OCI-LY1 (cell line): ENCODE data around the gene ZBTB7C.

Experiments used
- H2AFZ ChIP-seq: fragments of 200-600 bp; sonication (generic), shearing (Covaris generic); 2 replicates; pipeline ENCODE4 v1.6.0; 2014; ENCODE audit warnings: antibody characterized with exemption, mild to moderate bottlenecking, low read length
- H3F3A ChIP-seq: fragments of 200-600 bp; sonication (generic), shearing (Covaris generic); 2 replicates; pipeline ENCODE4 v1.6.0; 2014; ENCODE audit warnings: mild to moderate bottlenecking, antibody characterized with exemption, low read length, moderate library complexity; ENCODE audit not compliant: insufficient read depth
- H3K27ac ChIP-seq: fragments of 200-600 bp; sonication (generic); 2 replicates; pipeline ENCODE4 v1.5.1; 2014; ENCODE audit warnings: low read length, mixed run types, mild to moderate bottlenecking, low read depth; ENCODE audit not compliant: poor library complexity, severe bottlenecking
- H3K27me3 ChIP-seq: fragments of 200-600 bp; sonication (generic); 2 replicates; pipeline ENCODE4 v1.6.0; 2014; ENCODE audit warnings: antibody characterized with exemption, mild to moderate bottlenecking, low read length, moderate library complexity; ENCODE audit not compliant: insufficient read depth
- H3K36me3 ChIP-seq: fragments of 200-600 bp; sonication (generic); 2 replicates; pipeline ENCODE4 v1.6.1; 2014; ENCODE audit warnings: mild to moderate bottlenecking, antibody characterized with exemption, low read length, moderate library complexity, mixed read lengths; ENCODE audit not compliant: insufficient read depth
- H3K4me1 ChIP-seq: fragments of 200-600 bp; sonication (generic); 2 replicates; pipeline ENCODE4 v1.5.1; 2014; ENCODE audit warnings: mild to moderate bottlenecking, low read length, moderate library complexity; ENCODE audit not compliant: insufficient read depth, severe bottlenecking
- H3K4me2 ChIP-seq: fragments of 200-600 bp; sonication (generic), shearing (Covaris generic); 2 replicates; pipeline ENCODE4 v1.6.1; 2014; ENCODE audit warnings: low read length
- H3K4me3 ChIP-seq: fragments of 200-600 bp; sonication (generic); 2 replicates; pipeline ENCODE4 v1.5.1; 2014; ENCODE audit warnings: low read length, low read depth, mild to moderate bottlenecking, mixed read lengths; ENCODE audit not compliant: poor library complexity, severe bottlenecking
- H3K79me2 ChIP-seq: fragments of 200-600 bp; shearing (Covaris generic); 2 replicates; pipeline ENCODE4 v1.6.1; 2016; ENCODE audit warnings: mixed run types, low read length, mixed read lengths; ENCODE audit not compliant: insufficient read depth
- H3K9ac ChIP-seq: fragments of 200-600 bp; sonication (generic), shearing (Covaris generic); 2 replicates; pipeline ENCODE4 v1.6.1; 2014; ENCODE audit warnings: mild to moderate bottlenecking, low read length, mixed read lengths
- H3K9me2 ChIP-seq: fragments of 200-600 bp; sonication (generic), shearing (Covaris generic); 2 replicates; pipeline ENCODE4 v1.6.1; 2014; ENCODE audit warnings: low read depth, mild to moderate bottlenecking, low read length, mixed read lengths
- H3K9me3 ChIP-seq: fragments of 200-600 bp; shearing (Covaris generic); 2 replicates; pipeline ENCODE4 v1.6.1; 2014; ENCODE audit warnings: low read length, mixed read lengths
- H4K20me1 ChIP-seq: fragments of 200-600 bp; sonication (generic), shearing (Covaris generic); 2 replicates; pipeline ENCODE4 v1.6.0; 2016; ENCODE audit warnings: mild to moderate bottlenecking, low read length; ENCODE audit not compliant: insufficient read depth
- CTCF ChIP-seq: fragments of 200-600 bp; sonication (generic), shearing (Covaris generic); IDR thresholded peaks from 2 replicates; pipeline ENCODE4 v1.5.1; 2017; ENCODE audit warnings: mild to moderate bottlenecking, antibody characterized with exemption, low read length, moderate library complexity, mixed read lengths
- EZH2 ChIP-seq: fragments of 200-600 bp; sonication (generic), shearing (Covaris generic); IDR thresholded peaks from 2 replicates; pipeline ENCODE4 v1.8.0; 2017; ENCODE audit warnings: borderline replicate concordance, mixed run types, mild to moderate bottlenecking, antibody characterized with exemption, low read length, moderate library complexity, mixed read lengths

The ZBTB7C gene

GRCh38 chr18:48090021-48090420 is 319.2 kb downstream of the ZBTB7C start:
- H3K9ac ChIP-seq: no peak overlapping the region
- TF ChIP-seq EZH2: no peak
- no peak for TF ChIP-seq CTCF
- H4K20me1 ChIP-seq: no peaks in the 10 kb centered on the region
- H3K9me3 ChIP-seq: no peaks in the 10 kb centered on the region
- H3F3A ChIP-seq: no peaks in the 10 kb centered on the region
- no peaks in the 10 kb centered on the region for H3K79me2 ChIP-seq
- no peak overlapping the region for H3K27ac ChIP-seq
- no peak overlapping the region for H3K4me3 ChIP-seq
- H3K27me3 ChIP-seq: no peaks in the 10 kb centered on the region
- no peaks in the 10 kb centered on the region for H3K9me2 ChIP-seq
- H3K4me1 ChIP-seq: no peaks in the 10 kb centered on the region
- H3K36me3 ChIP-seq: no peaks in the 10 kb centered on the region
- no peak overlapping the region for H2AFZ ChIP-seq
- no peak overlapping the region for H3K4me2 ChIP-seq

- H3K4me1 ChIP-seq: no peaks in the 10 kb centered on the region
- no peaks in the 10 kb centered on the region for H3F3A ChIP-seq
- H3K79me2 ChIP-seq: no peaks in the 10 kb centered on the region
- no peaks in the 10 kb centered on the region for H3K9me3 ChIP-seq
- no peaks in the 10 kb centered on the region for H4K20me1 ChIP-seq
- TF ChIP-seq CTCF: no peak
- H3K9ac ChIP-seq: no peak overlapping the region
- no peaks in the 10 kb centered on the region for H3K27me3 ChIP-seq
- no peak overlapping the region for H3K27ac ChIP-seq
- no peak overlapping the region for H3K4me2 ChIP-seq
- no peaks in the 10 kb centered on the region for H3K36me3 ChIP-seq
- no peaks in the 10 kb centered on the region for H3K9me2 ChIP-seq
- no peak overlapping the region for H3K4me3 ChIP-seq
- no peak overlapping the region for H2AFZ ChIP-seq
These were observed 323.2 kb downstream of the ZBTB7C start for GRCh38 chr18:48085781-48086487.

- Histone ChIP-seq H2AFZ (no peak overlapping the region), H3K9me3 (no peaks in the 10 kb centered on the region), H3F3A (no peaks in the 10 kb centered on the region), H3K4me2 (no peak overlapping the region), H3K27me3 (no peaks in the 10 kb centered on the region), H3K9ac (no peak overlapping the region), H3K79me2 (no peaks in the 10 kb centered on the region), H4K20me1 (no peaks in the 10 kb centered on the region), H3K27ac (no peak overlapping the region), H3K4me3 (no peak overlapping the region), H3K4me1 (no peaks in the 10 kb centered on the region), H3K9me2 (no peaks in the 10 kb centered on the region), H3K36me3 (no peaks in the 10 kb centered on the region)
- TF ChIP-seq EZH2 (no peak), CTCF (no peak)
These were observed 324.3 kb downstream of the ZBTB7C start for GRCh38 chr18:48084858-48085257.
